Nephron (organoid): ENCODE results near the gene RHNO1.

ENCODE experiments used
- H3K27ac Mint-ChIP-seq, 3 experiments: 2 replicates each; pipeline ENCODE4 v1.8.0; 2020; ENCODE audit warnings: mixed read lengths in 3 of 3, mild to moderate bottlenecking in 2 of 3, moderate library complexity in 1 of 3
- H3K27me3 Mint-ChIP-seq: 2 replicates; pipeline ENCODE4 v1.8.0; 2021; ENCODE audit warnings: low read depth, mild to moderate bottlenecking, moderate library complexity, mixed read lengths
- H3K36me3 Mint-ChIP-seq: 2 replicates; pipeline ENCODE4 v1.8.0; 2020; ENCODE audit warnings: low read depth, mixed read lengths
- H3K4me1 Mint-ChIP-seq: 2 replicates; pipeline ENCODE4 v1.8.0; 2020; ENCODE audit warnings: mixed read lengths
- H3K4me3 Mint-ChIP-seq, 3 experiments: 2 replicates each; pipeline ENCODE4 v1.8.0; 2020; ENCODE audit warnings: mild to moderate bottlenecking in 3 of 3, mixed read lengths in 3 of 3, moderate library complexity in 2 of 3
- H3K9me3 Mint-ChIP-seq: 2 replicates; pipeline ENCODE4 v1.8.0; 2020; ENCODE audit warnings: mixed read lengths
- TF ChIP-seq, protein P1 (sequence below), 3 experiments: fragments of 200-600 bp; sonication (generic); IDR thresholded peaks; one replicate each; pipeline ENCODE4 v1.5.0; 2021; ENCODE audit warnings: antibody characterized with exemption in 3 of 3; ENCODE audit not compliant: unreplicated experiment in 3 of 3

RHNO1 gene

DNA sequence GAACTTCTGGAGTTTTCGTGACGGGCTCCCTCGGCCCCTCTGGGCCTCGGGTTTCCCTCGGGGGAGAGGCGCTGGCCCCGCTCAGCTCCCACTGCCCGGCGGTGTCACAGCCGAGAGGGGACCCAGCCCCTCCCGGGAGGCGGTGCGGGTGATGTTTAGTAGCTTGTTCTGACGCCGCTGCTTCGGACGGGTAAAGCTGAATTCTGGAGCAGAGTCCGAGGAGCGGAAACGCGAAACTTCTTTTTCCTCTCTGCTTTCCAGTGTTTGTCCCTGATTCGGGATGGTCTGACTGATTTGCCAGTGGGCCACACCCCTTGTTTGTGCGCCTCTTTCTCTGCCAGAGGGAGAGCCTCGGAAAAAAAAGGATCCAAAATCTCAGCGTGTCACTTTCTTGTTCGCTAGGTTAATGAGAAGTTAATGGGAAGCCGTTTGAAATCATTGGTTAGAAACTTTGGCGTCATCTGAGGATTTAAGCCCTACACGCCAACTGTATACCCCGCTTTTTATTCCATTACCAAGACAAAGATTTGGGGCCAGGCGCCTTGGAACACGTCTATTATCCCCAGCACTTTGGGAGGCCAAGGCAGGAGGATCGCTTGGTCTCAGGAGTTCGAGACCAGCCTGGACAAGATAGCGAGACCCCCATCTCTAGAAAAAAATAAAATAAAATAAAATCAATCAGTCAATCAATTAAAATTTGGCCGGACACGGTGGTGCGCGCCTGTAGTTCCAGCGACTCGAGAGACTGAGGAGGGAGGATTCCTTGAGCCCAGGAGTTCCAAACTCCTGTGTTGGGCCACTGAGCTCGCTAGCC, 14.4 kb downstream of the RHNO1 start:
- H3K4me3 Mint-ChIP-seq, result peak overlapping the region; percentile 92 to 98 (median 96)
- TF ChIP-seq, protein P1, sequence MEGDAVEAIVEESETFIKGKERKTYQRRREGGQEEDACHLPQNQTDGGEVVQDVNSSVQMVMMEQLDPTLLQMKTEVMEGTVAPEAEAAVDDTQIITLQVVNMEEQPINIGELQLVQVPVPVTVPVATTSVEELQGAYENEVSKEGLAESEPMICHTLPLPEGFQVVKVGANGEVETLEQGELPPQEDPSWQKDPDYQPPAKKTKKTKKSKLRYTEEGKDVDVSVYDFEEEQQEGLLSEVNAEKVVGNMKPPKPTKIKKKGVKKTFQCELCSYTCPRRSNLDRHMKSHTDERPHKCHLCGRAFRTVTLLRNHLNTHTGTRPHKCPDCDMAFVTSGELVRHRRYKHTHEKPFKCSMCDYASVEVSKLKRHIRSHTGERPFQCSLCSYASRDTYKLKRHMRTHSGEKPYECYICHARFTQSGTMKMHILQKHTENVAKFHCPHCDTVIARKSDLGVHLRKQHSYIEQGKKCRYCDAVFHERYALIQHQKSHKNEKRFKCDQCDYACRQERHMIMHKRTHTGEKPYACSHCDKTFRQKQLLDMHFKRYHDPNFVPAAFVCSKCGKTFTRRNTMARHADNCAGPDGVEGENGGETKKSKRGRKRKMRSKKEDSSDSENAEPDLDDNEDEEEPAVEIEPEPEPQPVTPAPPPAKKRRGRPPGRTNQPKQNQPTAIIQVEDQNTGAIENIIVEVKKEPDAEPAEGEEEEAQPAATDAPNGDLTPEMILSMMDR (IDR thresholded peaks at IDR 0.05; ENCODE audit: unreplicated experiment in 3 of 3), result no peak
- no peaks in the 10 kb centered on the region for H3K9me3 Mint-ChIP-seq
- peaks cover 46% of the 10 kb centered on the region for H3K4me1 Mint-ChIP-seq
- H3K36me3 Mint-ChIP-seq, result peaks cover 16% of the 10 kb centered on the region
- peak overlapping the region; percentile 93 to 96 (median 93) for H3K27ac Mint-ChIP-seq
- H3K27me3 Mint-ChIP-seq, result no peaks in the 10 kb centered on the region

DNA sequence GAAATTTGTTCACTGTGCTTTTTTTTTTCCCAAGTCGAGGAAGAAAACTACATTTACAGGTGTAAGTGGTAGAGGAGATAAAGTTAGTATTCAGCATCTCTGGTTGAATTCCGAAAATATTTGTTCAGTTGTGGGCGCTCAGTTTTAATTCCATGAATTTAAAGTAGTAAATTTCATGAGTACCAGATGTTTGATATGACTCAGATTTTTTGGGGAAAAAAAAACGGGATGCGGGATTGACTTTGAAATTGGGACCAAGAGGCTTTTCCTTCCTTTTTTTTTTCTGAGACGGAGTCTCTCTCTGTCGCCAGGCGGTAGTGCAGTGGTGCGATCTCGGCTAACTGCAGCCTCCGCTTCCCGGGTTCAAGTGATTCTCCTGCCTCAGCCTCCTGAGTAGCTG, 15.2 kb downstream of the RHNO1 start:
- Mint-ChIP-seq H3K27ac (peak overlapping the region in 2 of 3 experiments; percentile 93), H3K36me3 (peaks cover 16% of the 10 kb centered on the region), H3K27me3 (no peaks in the 10 kb centered on the region), H3K4me1 (peaks cover 47% of the 10 kb centered on the region), H3K9me3 (no peaks in the 10 kb centered on the region), H3K4me3 (peak overlapping the region; percentile 92 to 98 (median 96))
- TF ChIP-seq, protein P1 (IDR thresholded peaks at IDR 0.05; ENCODE audit: unreplicated experiment in 3 of 3), result no peak

DNA sequence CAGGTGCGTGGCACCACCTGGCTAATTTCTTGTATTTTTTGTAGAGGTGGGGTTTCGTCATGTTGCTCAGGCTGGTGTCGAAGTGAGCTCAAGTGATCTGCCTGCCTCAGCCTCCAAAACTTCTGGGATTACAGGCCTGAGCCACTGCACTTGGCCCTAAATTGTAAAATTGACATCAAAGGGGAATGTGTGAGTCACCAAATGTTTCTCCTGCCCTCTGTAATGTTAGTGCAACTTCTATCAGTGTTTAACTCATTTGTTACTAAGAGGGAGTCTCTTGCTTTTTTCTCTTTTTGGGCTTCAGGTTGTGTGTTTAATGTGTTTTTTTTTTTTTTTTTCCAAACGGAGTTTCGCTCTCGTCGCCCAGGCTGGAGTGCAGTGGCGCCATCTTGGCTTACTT, 16.0 kb downstream of the RHNO1 start:
- Mint-ChIP-seq H3K27me3 (no peaks in the 10 kb centered on the region), H3K27ac (peak overlapping the region; percentile 41 to 58 (median 56)), H3K9me3 (no peaks in the 10 kb centered on the region), H3K4me3 (peak overlapping the region; percentile 72 to 87 (median 83)), H3K36me3 (peaks cover 9% of the 10 kb centered on the region), H3K4me1 (peaks cover 47% of the 10 kb centered on the region)
- TF ChIP-seq, protein P1 (IDR thresholded peaks at IDR 0.05; ENCODE audit: unreplicated experiment in 3 of 3), result no peak

DNA sequence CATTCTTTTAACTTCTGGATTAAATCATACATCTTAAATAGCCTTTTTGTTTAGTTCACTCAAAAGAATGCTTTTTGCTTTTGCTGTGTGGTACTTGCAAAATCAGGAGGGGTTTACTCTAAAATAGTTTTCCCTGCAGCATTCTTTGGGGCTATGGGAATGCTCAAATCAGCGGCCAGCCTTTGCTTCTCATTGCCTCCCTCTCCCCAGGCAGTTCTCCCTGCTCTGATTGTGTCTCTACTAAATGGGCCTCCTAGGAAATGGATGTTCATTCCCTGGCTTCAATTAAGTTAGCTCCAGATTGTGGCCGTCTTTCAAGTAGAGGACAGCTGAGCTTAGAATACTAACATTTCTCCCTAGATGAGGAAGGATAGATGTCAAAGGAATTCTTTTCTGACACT, 18.0 kb downstream of the RHNO1 start:
- peak overlapping the region; percentile 20 to 62 (median 50) for H3K27ac Mint-ChIP-seq
- no peaks in the 10 kb centered on the region for H3K9me3 Mint-ChIP-seq
- H3K27me3 Mint-ChIP-seq, result no peaks in the 10 kb centered on the region
- no peaks in the 10 kb centered on the region for H3K36me3 Mint-ChIP-seq
- peaks cover 40% of the 10 kb centered on the region for H3K4me1 Mint-ChIP-seq
- TF ChIP-seq, protein P1 (IDR thresholded peaks at IDR 0.05; ENCODE audit: unreplicated experiment in 3 of 3), result no peak
- H3K4me3 Mint-ChIP-seq, result peak overlapping the region in 2 of 3 experiments; percentile 24 to 51

DNA sequence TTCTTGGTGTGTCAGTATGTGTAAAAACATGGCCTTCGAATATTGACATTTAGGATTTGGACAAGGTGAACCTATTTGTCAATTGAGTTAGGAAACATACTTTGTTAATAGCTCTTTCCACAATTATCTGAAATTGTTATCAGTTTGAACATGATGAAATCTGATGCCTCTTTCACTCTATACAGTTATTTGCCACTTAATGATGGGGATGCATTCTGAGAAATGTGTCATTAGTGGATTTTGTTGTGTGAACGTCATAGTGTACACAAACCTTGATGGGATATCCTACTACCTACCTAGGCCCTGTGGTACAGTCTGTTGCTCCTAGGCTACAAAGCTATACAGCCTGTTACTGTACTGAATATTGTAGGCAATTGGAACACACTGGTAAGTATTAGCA, 18.5 kb downstream of the RHNO1 start:
- peaks cover 36% of the 10 kb centered on the region for H3K4me1 Mint-ChIP-seq
- H3K9me3 Mint-ChIP-seq, result no peaks in the 10 kb centered on the region
- H3K27me3 Mint-ChIP-seq, result no peaks in the 10 kb centered on the region
- TF ChIP-seq, protein P1 (IDR thresholded peaks at IDR 0.05; ENCODE audit: unreplicated experiment in 3 of 3), result no peak
- peak overlapping the region in 1 of 3 experiments; percentile 20 for H3K27ac Mint-ChIP-seq
- H3K36me3 Mint-ChIP-seq, result no peaks in the 10 kb centered on the region
- peak overlapping the region in 1 of 3 experiments; percentile 24 for H3K4me3 Mint-ChIP-seq

DNA sequence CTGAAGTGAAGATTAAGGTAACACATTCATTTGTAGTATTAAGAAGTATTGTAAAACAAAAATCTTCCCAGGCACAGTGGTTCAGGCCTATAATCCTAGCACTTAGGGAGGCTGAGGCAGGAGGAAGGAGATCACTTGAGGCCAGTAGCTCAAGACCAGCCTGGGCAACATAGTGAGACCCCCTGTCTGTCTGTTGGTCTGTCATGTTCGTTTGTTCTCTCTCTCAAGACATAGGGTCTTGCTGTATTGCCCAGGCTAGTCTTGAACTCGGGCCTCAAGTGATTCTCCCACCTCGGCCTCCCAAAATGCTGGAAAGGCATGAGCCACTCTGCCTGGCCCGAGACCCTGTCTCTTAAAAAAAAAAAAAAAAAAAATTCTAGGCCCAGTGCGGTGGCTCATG, 20.4 kb downstream of the RHNO1 start:
- TF ChIP-seq, protein P1 (IDR thresholded peaks at IDR 0.05; ENCODE audit: unreplicated experiment in 3 of 3), result no peak
- Mint-ChIP-seq H3K4me3 (no peak overlapping the region), H3K36me3 (no peaks in the 10 kb centered on the region), H3K9me3 (no peaks in the 10 kb centered on the region), H3K27ac (no peak overlapping the region), H3K27me3 (no peaks in the 10 kb centered on the region), H3K4me1 (peaks cover 21% of the 10 kb centered on the region)
